Middle frontal gyrus (tissue), 1 donor: ENCODE data around the gene ARMC9.

Experiments used
- DNase-seq: peaks from one replicate; pipeline ENCODE4 v3.0.0-alpha.2; 2015; ENCODE audit warnings: low spot score; ENCODE audit errors: extremely low spot score

ARMC9 gene

GRCh38 chr2:231200805-231201474 lies 2.5 kb downstream of the ARMC9 start:
- no peak for DNase-seq

GRCh38 chr2:231201475-231201814 lies 3.0 kb downstream of the ARMC9 start:
- DNase-seq = no peak

GRCh38 chr2:231203087-231203486 lies 4.7 kb downstream of the ARMC9 start:
- DNase-seq = no peak

- DNase-seq = no peak
Observed at GRCh38 chr2:231204146-231204545, 5.7 kb downstream of the ARMC9 start.

DNA sequence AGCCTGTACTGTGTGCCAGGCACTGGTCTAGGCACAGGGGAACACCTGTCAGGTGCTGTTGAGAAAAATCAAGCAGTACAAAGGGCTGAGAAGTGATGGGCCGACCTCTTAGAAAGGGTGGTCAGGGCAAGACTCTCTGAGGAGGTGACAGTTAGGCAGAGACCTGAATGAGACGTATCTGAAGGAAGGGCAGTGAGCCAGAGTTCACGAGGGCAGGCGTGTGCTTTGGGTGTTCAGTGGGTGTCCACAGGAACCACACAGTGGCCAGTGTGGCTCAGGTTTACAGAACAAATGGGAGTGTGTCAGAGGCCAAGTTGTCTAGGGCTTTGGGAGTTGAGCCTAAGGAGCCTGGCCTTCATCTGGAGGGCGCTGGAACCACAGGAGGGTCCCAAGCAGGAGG lies 6.2 kb downstream of the ARMC9 start:
- DNase-seq = no peak

GRCh38 chr2:231207734-231208133 lies 9.3 kb downstream of the ARMC9 start:
- no peak for DNase-seq

- DNase-seq = no peak
Observed at GRCh38 chr2:231210782-231211181, 12.4 kb downstream of the ARMC9 start.

DNA sequence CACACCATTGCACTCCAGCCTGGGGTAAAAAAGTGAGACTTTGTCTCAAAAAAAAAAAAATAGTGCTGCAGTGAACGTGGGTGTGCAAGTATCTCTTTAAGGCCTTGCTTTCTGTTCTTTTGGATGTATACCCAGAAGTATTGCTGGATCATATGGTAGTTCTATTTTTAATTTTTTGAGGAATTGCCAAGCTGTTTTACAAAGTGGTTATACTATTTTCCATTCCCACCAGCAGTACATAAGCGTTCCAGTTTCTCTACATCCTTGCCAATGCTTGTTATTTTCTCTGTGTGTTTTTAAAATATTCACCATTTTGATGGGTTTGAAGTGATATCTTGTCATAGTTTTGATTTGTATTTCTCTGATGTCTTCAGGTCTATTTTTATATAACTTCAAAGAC lies 13.1 kb downstream of the ARMC9 start:
- no peak for DNase-seq

- DNase-seq = no peak
Observed at GRCh38 chr2:231212329-231212845, 14.0 kb downstream of the ARMC9 start.

DNA sequence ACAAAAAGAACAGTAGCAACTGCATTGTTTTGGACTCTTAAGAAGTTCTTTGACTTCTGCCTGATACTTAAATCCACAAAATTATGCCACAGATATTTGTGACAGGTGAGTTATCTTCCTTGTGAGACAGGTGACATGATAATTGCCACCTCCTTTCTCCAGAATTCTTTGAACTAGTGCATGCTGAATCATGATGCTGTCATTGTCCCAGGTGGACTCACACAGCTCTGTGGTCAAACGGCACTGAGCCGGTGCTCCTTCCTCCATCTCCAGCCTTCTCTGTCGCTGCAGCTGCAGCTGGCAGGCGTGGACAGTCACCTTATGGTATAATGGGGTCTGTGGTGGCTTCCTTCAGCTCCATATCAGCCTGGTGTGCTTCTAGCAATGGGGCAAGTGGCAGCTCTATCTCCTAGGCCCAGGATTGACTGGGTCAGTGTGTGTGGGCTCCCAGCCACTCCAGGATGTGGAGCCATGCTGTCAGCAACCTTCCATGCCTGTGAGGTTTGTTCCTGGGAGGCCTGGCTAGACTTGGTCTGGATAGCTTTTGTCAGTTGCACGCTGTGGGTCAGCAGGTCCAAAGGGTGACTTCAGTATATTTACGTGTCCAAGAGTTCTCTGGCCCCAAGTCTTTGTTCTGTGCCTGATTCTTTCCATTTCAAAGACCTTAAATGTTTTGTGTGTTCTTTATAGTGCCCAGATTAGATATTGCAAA lies 15.7 kb downstream of the ARMC9 start:
- DNase-seq = no peak

- DNase-seq = no peak
Observed at GRCh38 chr2:231218366-231218765, 19.9 kb downstream of the ARMC9 start.

DNA sequence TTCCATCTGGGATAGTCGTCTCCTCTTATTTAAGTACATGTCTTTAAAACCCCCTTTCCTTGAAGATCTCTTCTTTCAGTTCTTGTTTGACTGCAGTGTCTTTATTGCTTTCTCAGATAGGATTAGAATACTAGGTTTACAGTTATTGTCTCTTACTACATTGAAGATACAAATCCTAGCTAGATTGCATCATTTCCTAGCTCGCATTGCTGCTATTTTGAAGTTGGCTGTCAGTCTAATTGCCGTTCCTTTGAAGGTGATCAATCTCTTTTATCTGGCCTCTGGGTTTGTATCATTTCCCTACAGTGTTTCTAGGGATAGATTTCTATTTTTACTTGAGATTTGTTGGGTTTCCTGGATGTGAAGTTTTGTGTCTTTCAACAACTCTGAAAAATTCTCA lies 20.9 kb downstream of the ARMC9 start:
- DNase-seq = no peak

GRCh38 chr2:231221761-231222160 lies 23.3 kb downstream of the ARMC9 start:
- no peak for DNase-seq

- no peak for DNase-seq
Observed at GRCh38 chr2:231222318-231223000, 24.0 kb downstream of the ARMC9 start.

GRCh38 chr2:231223001-231223375 lies 24.6 kb downstream of the ARMC9 start:
- DNase-seq = no peak

DNA sequence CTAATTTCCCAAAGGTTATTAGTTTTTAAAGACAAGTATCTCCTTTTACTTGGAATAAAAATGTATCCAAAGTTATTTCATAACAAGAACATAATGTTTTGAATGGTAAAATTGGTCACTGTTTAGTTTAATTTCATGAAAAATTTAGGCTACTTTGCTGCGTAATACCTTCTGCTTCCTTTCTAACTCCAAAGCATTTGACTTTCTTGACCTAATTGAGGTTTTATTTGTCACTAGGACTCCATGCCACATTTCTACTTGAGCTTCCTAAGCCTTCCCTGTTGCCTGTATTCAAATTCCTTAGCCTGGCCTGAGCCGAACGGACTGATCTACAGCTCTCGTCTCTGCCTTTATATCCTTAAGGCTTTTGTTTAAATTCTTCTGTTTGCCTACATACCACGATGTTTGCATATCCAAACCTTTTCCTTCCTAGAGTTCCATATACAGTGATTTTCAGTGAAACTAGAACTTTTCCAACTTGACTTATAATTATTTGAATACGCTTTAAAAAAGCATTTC lies 25.1 kb downstream of the ARMC9 start:
- DNase-seq = no peak

DNA sequence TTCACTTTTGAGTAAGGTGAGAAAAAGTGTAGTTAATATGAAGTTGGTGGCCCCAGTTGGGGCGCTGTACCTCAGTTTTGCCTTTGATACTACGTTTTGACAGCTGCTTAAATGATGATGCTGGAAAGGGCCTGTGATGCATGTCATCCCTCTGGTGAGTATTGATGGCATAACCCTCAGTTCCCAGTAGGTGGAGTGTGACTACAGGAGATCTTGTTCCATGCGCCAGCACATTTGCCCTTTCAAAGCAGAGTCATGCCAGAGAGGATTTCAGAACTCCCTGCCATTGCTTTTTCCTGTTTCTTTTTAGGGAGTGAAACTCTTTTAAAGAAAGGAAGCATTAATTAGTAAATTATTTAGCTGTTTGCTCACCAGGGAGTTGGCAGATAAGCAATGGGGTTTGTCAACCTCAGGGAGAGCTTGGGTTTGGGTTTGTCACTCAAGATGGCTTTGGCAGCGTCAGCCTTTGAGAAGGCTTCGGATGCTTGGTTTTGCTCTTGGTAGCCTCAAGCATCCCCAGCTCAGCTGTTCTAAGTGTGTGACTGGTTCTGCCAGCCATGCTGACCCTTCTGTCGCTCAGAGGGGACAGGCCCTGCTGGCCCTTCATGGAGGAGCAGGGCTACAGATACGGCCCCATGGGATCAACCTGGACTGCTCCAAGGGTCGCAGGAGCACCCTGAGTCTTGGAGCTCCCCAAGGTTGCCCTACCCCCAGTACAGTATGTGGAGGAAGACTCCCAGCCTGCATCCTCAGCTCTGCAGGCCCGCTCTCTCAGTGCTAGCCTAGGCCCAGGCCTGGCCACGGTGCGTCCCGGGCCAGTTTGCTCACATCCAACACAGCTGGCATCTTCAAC lies 29.1 kb downstream of the ARMC9 start:
- peak; percentile 74 for DNase-seq

GRCh38 chr2:231228223-231228622 lies 29.8 kb downstream of the ARMC9 start:
- DNase-seq = no peak

- DNase-seq = no peak
Observed at GRCh38 chr2:231228974-231229529, 30.6 kb downstream of the ARMC9 start.

DNA sequence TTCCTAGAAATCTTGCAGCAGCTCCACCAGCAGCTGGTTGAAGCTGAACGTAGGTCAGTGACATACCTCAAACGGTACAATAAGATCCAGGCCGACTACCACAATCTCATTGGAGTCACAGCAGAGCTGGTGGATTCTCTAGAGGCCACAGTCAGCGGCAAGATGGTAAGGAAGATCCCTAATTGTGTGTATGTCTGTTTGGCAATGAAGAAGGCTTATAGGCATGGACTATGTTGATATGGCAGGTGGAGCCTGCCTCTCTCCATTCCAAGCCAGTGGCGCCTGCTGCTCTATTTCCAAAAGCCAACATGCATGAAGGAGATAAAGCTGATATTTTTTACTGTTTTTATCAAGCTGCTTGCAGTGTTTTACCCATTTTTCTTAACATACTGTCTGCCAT lies 36.8 kb downstream of the ARMC9 start:
- DNase-seq = no peak

- DNase-seq = no peak
Observed at GRCh38 chr2:231238689-231239088, 40.3 kb downstream of the ARMC9 start.
